ENCODE measurements around the gene LSG1. TPM values are rescaled to one million over a fixed set of nuclear protein-coding genes. Genes with fewer than 3 reads are reported as not detected.

The LSG1 gene
- total RNA-seq, 2 experiments from 2014 or later = 50.6 to 56.6 TPM

DNA sequence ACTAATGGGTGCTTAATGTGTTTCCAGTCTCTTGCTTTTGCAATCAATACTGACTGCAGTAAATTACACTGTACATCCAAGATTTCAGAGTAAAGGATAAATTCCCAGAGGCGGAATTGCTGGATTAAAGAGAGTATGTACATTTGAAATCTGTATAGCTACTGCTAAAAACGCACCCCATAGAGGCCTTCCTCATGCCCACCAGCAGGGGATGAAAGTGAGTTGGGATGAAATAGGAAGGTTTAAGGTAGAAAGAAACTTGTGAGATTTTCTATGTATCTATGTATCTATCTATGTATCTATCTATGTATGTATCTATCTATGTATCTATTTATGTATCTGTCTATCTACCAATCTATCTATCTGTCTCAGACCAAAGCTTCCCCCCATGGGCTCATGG lies 67.2 kb downstream of the LSG1 start:
- no peak overlapping the region for H3K4me3 Mint-ChIP-seq
- no peaks in the 10 kb centered on the region for H3K4me1 Mint-ChIP-seq
- no peaks in the 10 kb centered on the region for H3K9me3 Mint-ChIP-seq
- no peak overlapping the region for H3K27ac Mint-ChIP-seq
- no peaks in the 10 kb centered on the region for H3K36me3 Mint-ChIP-seq
- no peaks in the 10 kb centered on the region for H3K27me3 Mint-ChIP-seq
- DNase-seq = no peak

GRCh38 chr3:194604126-194604525 lies 67.9 kb downstream of the LSG1 start:
- Mint-ChIP-seq H3K9me3 (no peaks in the 10 kb centered on the region), H3K27me3 (no peaks in the 10 kb centered on the region), H3K4me3 (no peak overlapping the region), H3K27ac (no peak overlapping the region), H3K36me3 (no peaks in the 10 kb centered on the region), H3K4me1 (no peaks in the 10 kb centered on the region)
- DNase-seq = no peak

DNA sequence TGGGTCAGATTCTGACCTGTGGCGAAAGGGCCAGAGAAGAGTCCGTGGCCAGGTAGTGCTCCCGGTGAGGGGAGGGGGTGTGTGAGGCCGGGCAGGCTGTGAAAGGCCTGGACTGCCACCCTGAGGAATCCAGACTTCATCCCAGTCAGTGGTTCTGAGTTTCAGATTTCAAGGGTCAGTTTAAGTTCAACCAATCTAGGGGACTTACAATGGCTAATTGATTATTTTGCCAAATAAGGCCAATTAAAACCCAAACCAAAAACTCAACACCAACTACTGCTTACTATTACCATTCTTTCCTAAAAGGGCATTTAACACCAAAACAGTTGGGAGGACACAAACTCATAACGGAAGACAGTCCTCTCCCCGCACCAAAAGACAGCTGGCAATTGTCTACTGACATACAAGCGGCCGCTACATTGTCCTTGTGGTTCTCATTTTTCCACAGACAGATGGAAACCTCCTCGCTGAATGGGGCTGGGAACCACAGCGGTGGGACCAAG lies 69.3 kb downstream of the LSG1 start:
- DNase-seq = no peak
- Mint-ChIP-seq H3K27me3 (no peaks in the 10 kb centered on the region), H3K4me1 (no peaks in the 10 kb centered on the region), H3K9me3 (no peaks in the 10 kb centered on the region), H3K36me3 (no peaks in the 10 kb centered on the region), H3K27ac (no peak overlapping the region), H3K4me3 (no peak overlapping the region)

GRCh38 chr3:194598771-194599557 lies 73.0 kb downstream of the LSG1 start:
- no peak overlapping the region for H3K4me3 Mint-ChIP-seq
- H3K27me3 Mint-ChIP-seq = no peaks in the 10 kb centered on the region
- no peaks in the 10 kb centered on the region for H3K36me3 Mint-ChIP-seq
- DNase-seq = no peak
- H3K9me3 Mint-ChIP-seq = no peaks in the 10 kb centered on the region
- no peak overlapping the region for H3K27ac Mint-ChIP-seq
- H3K4me1 Mint-ChIP-seq = peaks cover 5% of the 10 kb centered on the region

GRCh38 chr3:194596906-194597305 lies 75.1 kb downstream of the LSG1 start:
- Mint-ChIP-seq H3K27me3 (no peaks in the 10 kb centered on the region), H3K9me3 (no peaks in the 10 kb centered on the region), H3K4me3 (no peak overlapping the region), H3K27ac (no peak overlapping the region), H3K36me3 (no peaks in the 10 kb centered on the region), H3K4me1 (peaks cover 5% of the 10 kb centered on the region)
- no peak for DNase-seq

GRCh38 chr3:194592798-194593752 lies 78.9 kb downstream of the LSG1 start:
- Mint-ChIP-seq H3K9me3 (no peaks in the 10 kb centered on the region), H3K27ac (no peak overlapping the region), H3K4me1 (peaks cover 5% of the 10 kb centered on the region), H3K36me3 (no peaks in the 10 kb centered on the region), H3K4me3 (no peak overlapping the region), H3K27me3 (no peaks in the 10 kb centered on the region)
- no peak for DNase-seq

Other genes starting within 250 kb of the LSG1 start
- gene ATP13A3, start 185.2 kb downstream of the LSG1 start, total RNA-seq = 100 to 1,000 TPM; 113 to 124 TPM
- gene TMEM44, start 38.8 kb downstream of the LSG1 start, total RNA-seq = 1 to 10 TPM; 3.0 to 4.4 TPM
- 1 to 10 TPM; 3.8 to 4.1 TPM for gene FAM43A, start 13.7 kb upstream of the LSG1 start, total RNA-seq

Data from activated naive CD8-positive, alpha-beta T cell treated with anti-CD3 and anti-CD28 coated beads for 36 hours (primary cell).